Thoracic aorta (tissue), 2 donors: Measurements from ENCODE around the gene CNTN4. TPM values are rescaled to one million over a fixed set of nuclear protein-coding genes. Genes with fewer than 3 reads are reported as not detected.
"Not testable (repeated sequence)": the region's sequence is repeated elsewhere in the genome, so short reads cannot be mapped to it uniquely, and the experiment has no call there.

Experiments used
- ATAC-seq: fragments of 150-250 bp; one replicate; pipeline ENCODE4 v1.8.0; 2017; ENCODE audit warnings: low read depth; ENCODE audit not compliant: insufficient number of reproducible peaks, low FRiP score
- DNase-seq: peaks from one replicate; pipeline ENCODE4 v3.0.0-alpha.2; 2020; ENCODE audit warnings: low spot score
- H3K27ac ChIP-seq, 2 donors: fragments of 200-600 bp; sonication (generic); 1 replicate in 1 of 2; 2 replicates in 1 of 2; pipeline ENCODE4 v1.5.1; 2016; ENCODE audit warnings: mild to moderate bottlenecking in 2 of 2, moderate library complexity in 2 of 2
- H3K27me3 ChIP-seq: fragments of 200-600 bp; sonication (generic); replicated peaks from 2 replicates; pipeline ENCODE4 v1.6.0; 2016; ENCODE audit warnings: mild to moderate bottlenecking; ENCODE audit not compliant: insufficient read depth
- H3K36me3 ChIP-seq: fragments of 200-600 bp; sonication (generic); one replicate; pipeline ENCODE4 v1.5.1; 2016
- H3K4me1 ChIP-seq, 2 donors: fragments of 200-600 bp; sonication (generic); 1 replicate in 1 of 2; 2 replicates in 1 of 2; pipeline versions ENCODE4 v1.5.1 to v1.6.0; 2016; ENCODE audit warnings: low read depth in 2 of 2, mild to moderate bottlenecking in 1 of 2; ENCODE audit not compliant: control insufficient read depth in 1 of 2
- H3K4me3 ChIP-seq: fragments of 200-600 bp; sonication (generic); 2 replicates; pipeline ENCODE4 v1.5.1; 2016; ENCODE audit warnings: mild to moderate bottlenecking
- H3K9me3 ChIP-seq: fragments of 200-600 bp; sonication (generic); 2 replicates; pipeline ENCODE4 v1.5.1; 2016
- CTCF ChIP-seq: fragments of 200-600 bp; sonication (generic); IDR thresholded peaks from one replicate; pipeline ENCODE4 v1.5.1; 2019; ENCODE audit warnings: antibody characterized with exemption
- total RNA-seq, 2 donors: library from RNA; depleted of rRNA; stranded (reverse); fragments of >200 nt; gene quantifications; one replicate each; pipeline versions ENCODE4 v1.1.0 to v1.2.3, GENCODE V29; 2016

CNTN4 gene
- total RNA-seq, 2 donors from 2014 or later, result 103 to 116 TPM

- ATAC-seq (no peak), DNase-seq (no peak)
- TF ChIP-seq CTCF, result no peak
- Histone ChIP-seq H3K36me3 (no peaks in the 10 kb centered on the region), H3K27ac (no peak overlapping the region), H3K9me3 (no peaks in the 10 kb centered on the region), H3K4me3 (no peak overlapping the region), H3K4me1 (no peaks in the 10 kb centered on the region), H3K27me3 (no peaks in the 10 kb centered on the region)
Measured at GRCh38 chr3:2992534-2992933, 893.9 kb downstream of the CNTN4 start.

GRCh38 chr3:2993130-2993529 lies 894.5 kb downstream of the CNTN4 start:
- not testable (repeated sequence) for ATAC-seq, H3K4me3 ChIP-seq, H3K4me1 ChIP-seq, DNase-seq, H3K36me3 ChIP-seq, H3K27me3 ChIP-seq, H3K27ac ChIP-seq, H3K9me3 ChIP-seq

- no peak for TF ChIP-seq CTCF
- DNase-seq, result no peak
- ATAC-seq, result no peak
- Histone ChIP-seq H3K27ac (no peak overlapping the region), H3K27me3 (no peaks in the 10 kb centered on the region), H3K36me3 (no peaks in the 10 kb centered on the region), H3K9me3 (no peaks in the 10 kb centered on the region), H3K4me3 (no peak overlapping the region), H3K4me1 (no peaks in the 10 kb centered on the region)
Measured at GRCh38 chr3:2993736-2994135, 895.1 kb downstream of the CNTN4 start.

- no peaks in the 10 kb centered on the region for H3K4me1 ChIP-seq
- no peak for TF ChIP-seq CTCF
- H3K36me3 ChIP-seq, result no peaks in the 10 kb centered on the region
- ATAC-seq (no peak), DNase-seq (no peak)
- no peaks in the 10 kb centered on the region for H3K9me3 ChIP-seq
- no peak overlapping the region for H3K27ac ChIP-seq
- H3K4me3 ChIP-seq, result no peak overlapping the region
- no peaks in the 10 kb centered on the region for H3K27me3 ChIP-seq
Measured at GRCh38 chr3:2995195-2995594, 896.5 kb downstream of the CNTN4 start.

GRCh38 chr3:3005146-3005744 lies 906.6 kb downstream of the CNTN4 start:
- H3K9me3 ChIP-seq, result no peaks in the 10 kb centered on the region
- no peaks in the 10 kb centered on the region for H3K36me3 ChIP-seq
- H3K4me3 ChIP-seq, result no peak overlapping the region
- H3K27ac ChIP-seq, result no peak overlapping the region
- DNase-seq (no peak), ATAC-seq (no peak)
- H3K4me1 ChIP-seq, result no peaks in the 10 kb centered on the region
- no peak for TF ChIP-seq CTCF
- no peaks in the 10 kb centered on the region for H3K27me3 ChIP-seq
